Measurements from ENCODE around the gene OR2V1.
A peak's percentile ranks its signal among the peaks of the same experiment; 100 is the strongest.
"Not testable (repeated sequence)": the region's sequence is repeated elsewhere in the genome, so short reads cannot be mapped to it uniquely, and the experiment has no call there.

Gene OR2V1

GRCh38 chr5:181164076-181164952, 33.3 kb upstream of the OR2V1 start:
- H3K4me3 ChIP-seq (replicated peaks; ENCODE audit: insufficient read depth, low read length) = no peak overlapping the region
- peaks cover 10% of the 10 kb centered on the region for H3K27me3 ChIP-seq (ENCODE audit: insufficient read depth, poor library complexity, severe bottlenecking)
- H3K27ac ChIP-seq (replicated peaks) = no peak overlapping the region; the same call in 1 of the 2 replicates
- TF ChIP-seq POLR2AphosphoS5 (IDR thresholded peaks at IDR 0.05; ENCODE audit: low read depth) (no peak), GABPA (IDR thresholded peaks at IDR 0.05; ENCODE audit: low read depth) (no peak)
- TF ChIP-seq, protein P1, sequence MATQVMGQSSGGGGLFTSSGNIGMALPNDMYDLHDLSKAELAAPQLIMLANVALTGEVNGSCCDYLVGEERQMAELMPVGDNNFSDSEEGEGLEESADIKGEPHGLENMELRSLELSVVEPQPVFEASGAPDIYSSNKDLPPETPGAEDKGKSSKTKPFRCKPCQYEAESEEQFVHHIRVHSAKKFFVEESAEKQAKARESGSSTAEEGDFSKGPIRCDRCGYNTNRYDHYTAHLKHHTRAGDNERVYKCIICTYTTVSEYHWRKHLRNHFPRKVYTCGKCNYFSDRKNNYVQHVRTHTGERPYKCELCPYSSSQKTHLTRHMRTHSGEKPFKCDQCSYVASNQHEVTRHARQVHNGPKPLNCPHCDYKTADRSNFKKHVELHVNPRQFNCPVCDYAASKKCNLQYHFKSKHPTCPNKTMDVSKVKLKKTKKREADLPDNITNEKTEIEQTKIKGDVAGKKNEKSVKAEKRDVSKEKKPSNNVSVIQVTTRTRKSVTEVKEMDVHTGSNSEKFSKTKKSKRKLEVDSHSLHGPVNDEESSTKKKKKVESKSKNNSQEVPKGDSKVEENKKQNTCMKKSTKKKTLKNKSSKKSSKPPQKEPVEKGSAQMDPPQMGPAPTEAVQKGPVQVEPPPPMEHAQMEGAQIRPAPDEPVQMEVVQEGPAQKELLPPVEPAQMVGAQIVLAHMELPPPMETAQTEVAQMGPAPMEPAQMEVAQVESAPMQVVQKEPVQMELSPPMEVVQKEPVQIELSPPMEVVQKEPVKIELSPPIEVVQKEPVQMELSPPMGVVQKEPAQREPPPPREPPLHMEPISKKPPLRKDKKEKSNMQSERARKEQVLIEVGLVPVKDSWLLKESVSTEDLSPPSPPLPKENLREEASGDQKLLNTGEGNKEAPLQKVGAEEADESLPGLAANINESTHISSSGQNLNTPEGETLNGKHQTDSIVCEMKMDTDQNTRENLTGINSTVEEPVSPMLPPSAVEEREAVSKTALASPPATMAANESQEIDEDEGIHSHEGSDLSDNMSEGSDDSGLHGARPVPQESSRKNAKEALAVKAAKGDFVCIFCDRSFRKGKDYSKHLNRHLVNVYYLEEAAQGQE (IDR thresholded peaks at IDR 0.05; ENCODE audit: insufficient replicate concordance, low read depth) = no peak
- no peak for DNase-seq (ENCODE audit: low read depth in 1 of 2, low spot score in 1 of 2)

- DNase-seq (ENCODE audit: low read depth in 1 of 2, low spot score in 1 of 2) = peak in 1 of 2 experiments; percentile 29
- no peak for TF ChIP-seq CTCF (IDR thresholded peaks at IDR 0.05; ENCODE audit: insufficient read depth, low read length)
- peak; percentile 28; the same call in 1 of the 2 replicates for TF ChIP-seq SPI1 (IDR thresholded peaks at IDR 0.05; ENCODE audit: borderline replicate concordance, low read depth)
- Histone ChIP-seq H3K27ac (replicated peaks) (peak overlapping the region; percentile 50), H3K4me3 (replicated peaks; ENCODE audit: insufficient read depth, low read length) (peak overlapping the region; percentile 19; the same call in 1 of the 2 replicates), H3K27me3 (ENCODE audit: insufficient read depth, poor library complexity, severe bottlenecking) (peaks cover 3% of the 10 kb centered on the region)
Observed at GRCh38 chr5:181163487-181164075, 32.6 kb upstream of the OR2V1 start.

DNA sequence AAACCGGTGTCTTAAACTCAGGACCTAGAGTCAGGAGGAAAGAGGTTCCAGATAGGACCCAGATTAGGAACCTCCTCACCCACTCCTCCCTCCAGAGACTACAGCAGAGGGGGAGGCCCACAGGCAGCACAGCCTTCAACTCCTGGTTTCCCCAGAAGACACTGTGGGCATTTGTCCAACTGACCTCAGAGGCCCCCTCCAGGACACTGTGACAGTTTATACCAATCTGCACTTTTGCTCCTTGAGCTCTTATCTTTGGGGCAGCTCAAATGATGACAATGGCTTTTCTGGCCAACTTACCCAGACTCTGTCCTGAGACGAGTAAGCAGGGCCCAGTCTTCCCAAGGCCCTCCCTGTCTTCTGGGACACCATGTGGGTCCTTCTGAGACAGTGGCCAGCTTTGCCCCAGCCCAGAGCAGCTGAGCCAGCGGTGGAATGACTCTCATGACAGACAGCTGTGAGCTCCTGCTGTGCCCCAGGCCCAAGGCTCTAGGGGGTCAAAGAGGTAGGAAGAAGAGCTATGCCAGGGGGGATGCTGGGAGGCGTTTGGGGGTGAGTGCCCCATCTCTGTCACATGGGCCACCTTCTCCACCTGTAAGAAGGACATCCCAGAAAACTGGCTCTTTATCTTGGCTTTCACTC, 30.7 kb upstream of the OR2V1 start:
- H3K27me3 ChIP-seq (ENCODE audit: insufficient read depth, poor library complexity, severe bottlenecking) = peaks cover 3% of the 10 kb centered on the region
- H3K4me3 ChIP-seq (replicated peaks; ENCODE audit: insufficient read depth, low read length) = no peak overlapping the region
- no peak for DNase-seq (ENCODE audit: low read depth in 1 of 2, low spot score in 1 of 2)
- H3K27ac ChIP-seq (replicated peaks) = no peak overlapping the region
- no peak for TF ChIP-seq CTCF (IDR thresholded peaks at IDR 0.05; ENCODE audit: insufficient read depth, low read length)
- TF ChIP-seq GABPA (IDR thresholded peaks at IDR 0.05; ENCODE audit: low read depth) = no peak
- no peak for TF ChIP-seq SPI1 (IDR thresholded peaks at IDR 0.05; ENCODE audit: borderline replicate concordance, low read depth)
- TF ChIP-seq, protein P1 (IDR thresholded peaks at IDR 0.05; ENCODE audit: insufficient replicate concordance, low read depth) = no peak
- no peak for TF ChIP-seq POLR2AphosphoS5 (IDR thresholded peaks at IDR 0.05; ENCODE audit: low read depth)

- H3K4me3 ChIP-seq (replicated peaks; ENCODE audit: insufficient read depth, low read length); DNase-seq (ENCODE audit: low read depth in 1 of 2, low spot score in 1 of 2); H3K27me3 ChIP-seq (ENCODE audit: insufficient read depth, poor library complexity, severe bottlenecking); H3K27ac ChIP-seq (replicated peaks): not testable (repeated sequence)
Observed at GRCh38 chr5:181160755-181161533, 30.0 kb upstream of the OR2V1 start.

Data from HL-60 (cell line).